ENCODE measurements around the gene NTRK2.

NTRK2 gene

GRCh38 chr9:85025638-85026037, 356.1 kb downstream of the NTRK2 start:
- H3K4me1 ChIP-seq (ENCODE audit: control insufficient read depth in 1 of 2, insufficient read depth in 2 of 2, low read length in 2 of 2), result no peaks in the 10 kb centered on the region
- H2AK5ac ChIP-seq (ENCODE audit: low read length), result no peak overlapping the region
- no peak overlapping the region for H2AFZ ChIP-seq (ENCODE audit: insufficient read depth, low read length, poor library complexity)
- no peaks in the 10 kb centered on the region for H3K36me3 ChIP-seq (ENCODE audit: control insufficient read depth in 1 of 2, insufficient read depth in 2 of 2, low read length in 2 of 2)
- H4K8ac ChIP-seq (ENCODE audit: low read depth, low read length), result no peak overlapping the region
- no peak overlapping the region for H2BK5ac ChIP-seq (ENCODE audit: low read depth, low read length, poor library complexity)
- H3K18ac ChIP-seq (ENCODE audit: low read length), result no peak overlapping the region
- H3K9ac ChIP-seq (ENCODE audit: low read length), result no peak overlapping the region
- H3K27ac ChIP-seq (ENCODE audit: low read depth, low read length), result no peak overlapping the region
- no peak overlapping the region for H3K14ac ChIP-seq (ENCODE audit: low read length)
- H4K12ac ChIP-seq (ENCODE audit: low read depth, low read length), result no peak overlapping the region
- H3K9me3 ChIP-seq (ENCODE audit: insufficient read depth, low read depth, low read length), result no peaks in the 10 kb centered on the region
- no peak for DNase-seq
- no peaks in the 10 kb centered on the region for H3K79me2 ChIP-seq (ENCODE audit: control insufficient read depth, insufficient read depth, low read length, poor library complexity)
- no peak overlapping the region for H3K23ac ChIP-seq (ENCODE audit: low read length)
- H4K91ac ChIP-seq (ENCODE audit: low read depth, low read length), result no peak overlapping the region
- no peak overlapping the region for H3K4me3 ChIP-seq (ENCODE audit: low read depth, low read length)
- H2BK12ac ChIP-seq (ENCODE audit: low read length), result no peak overlapping the region
- no peak overlapping the region for H3K4ac ChIP-seq (ENCODE audit: low read depth, low read length)
- no peak overlapping the region for H3K4me2 ChIP-seq (ENCODE audit: low read length)
- WGBS (ENCODE audit: extremely low coverage, insufficient coverage, insufficient read length), result no CpG with 5 or more reads among the region's 1 CpG
- no peaks in the 10 kb centered on the region for H3K27me3 ChIP-seq (ENCODE audit: insufficient read depth, low read length)
- H3K79me1 ChIP-seq (ENCODE audit: low read length), result no peaks in the 10 kb centered on the region
- no peak overlapping the region for H2BK120ac ChIP-seq (ENCODE audit: insufficient read depth, low read length, poor library complexity)

DNA sequence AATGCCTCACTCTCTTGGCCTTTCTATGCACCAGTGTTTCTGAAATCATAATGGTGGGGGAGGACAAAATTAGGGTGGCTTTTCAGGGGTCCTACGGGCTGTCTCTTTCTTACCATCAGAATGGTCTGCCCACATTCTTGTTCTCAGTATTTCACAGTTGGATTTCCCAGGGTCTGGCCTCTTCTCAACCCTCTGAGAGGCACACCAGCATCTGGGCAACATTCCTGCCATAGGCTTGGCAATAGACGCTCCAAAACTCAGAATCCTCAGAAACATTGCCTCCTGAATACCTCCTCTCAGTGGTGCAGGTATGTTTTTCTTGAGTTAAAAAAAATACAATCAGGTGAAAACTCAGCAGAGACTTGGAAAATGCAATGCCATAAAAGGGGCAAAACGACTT, 358.3 kb downstream of the NTRK2 start:
- no peak overlapping the region for H3K9ac ChIP-seq (ENCODE audit: low read length)
- H2BK120ac ChIP-seq (ENCODE audit: insufficient read depth, low read length, poor library complexity), result no peak overlapping the region
- H3K79me1 ChIP-seq (ENCODE audit: low read length), result no peaks in the 10 kb centered on the region
- H3K4me2 ChIP-seq (ENCODE audit: low read length), result no peak overlapping the region
- H2BK12ac ChIP-seq (ENCODE audit: low read length), result no peak overlapping the region
- no peak overlapping the region for H2AK5ac ChIP-seq (ENCODE audit: low read length)
- H3K27me3 ChIP-seq (ENCODE audit: insufficient read depth, low read length), result no peaks in the 10 kb centered on the region
- H2BK5ac ChIP-seq (ENCODE audit: low read depth, low read length, poor library complexity), result no peak overlapping the region
- no peak overlapping the region for H4K8ac ChIP-seq (ENCODE audit: low read depth, low read length)
- H4K12ac ChIP-seq (ENCODE audit: low read depth, low read length), result no peak overlapping the region
- H3K36me3 ChIP-seq (ENCODE audit: control insufficient read depth in 1 of 2, insufficient read depth in 2 of 2, low read length in 2 of 2), result no peaks in the 10 kb centered on the region
- H3K79me2 ChIP-seq (ENCODE audit: control insufficient read depth, insufficient read depth, low read length, poor library complexity), result no peaks in the 10 kb centered on the region
- H3K4me3 ChIP-seq (ENCODE audit: low read depth, low read length), result no peak overlapping the region
- H2AFZ ChIP-seq (ENCODE audit: insufficient read depth, low read length, poor library complexity), result no peak overlapping the region
- no peak overlapping the region for H4K91ac ChIP-seq (ENCODE audit: low read depth, low read length)
- H3K4ac ChIP-seq (ENCODE audit: low read depth, low read length), result no peak overlapping the region
- H3K4me1 ChIP-seq (ENCODE audit: control insufficient read depth in 1 of 2, insufficient read depth in 2 of 2, low read length in 2 of 2), result no peaks in the 10 kb centered on the region
- H3K23ac ChIP-seq (ENCODE audit: low read length), result no peak overlapping the region
- no peak overlapping the region for H3K18ac ChIP-seq (ENCODE audit: low read length)
- H3K27ac ChIP-seq (ENCODE audit: low read depth, low read length), result no peak overlapping the region
- no CpG with 5 or more reads among the region's 3 CpGs for WGBS (ENCODE audit: extremely low coverage, insufficient coverage, insufficient read length)
- no peak overlapping the region for H3K14ac ChIP-seq (ENCODE audit: low read length)
- H3K9me3 ChIP-seq (ENCODE audit: insufficient read depth, low read depth, low read length), result no peaks in the 10 kb centered on the region
- DNase-seq, result peak in 1 of 2 donors; percentile 56

DNA sequence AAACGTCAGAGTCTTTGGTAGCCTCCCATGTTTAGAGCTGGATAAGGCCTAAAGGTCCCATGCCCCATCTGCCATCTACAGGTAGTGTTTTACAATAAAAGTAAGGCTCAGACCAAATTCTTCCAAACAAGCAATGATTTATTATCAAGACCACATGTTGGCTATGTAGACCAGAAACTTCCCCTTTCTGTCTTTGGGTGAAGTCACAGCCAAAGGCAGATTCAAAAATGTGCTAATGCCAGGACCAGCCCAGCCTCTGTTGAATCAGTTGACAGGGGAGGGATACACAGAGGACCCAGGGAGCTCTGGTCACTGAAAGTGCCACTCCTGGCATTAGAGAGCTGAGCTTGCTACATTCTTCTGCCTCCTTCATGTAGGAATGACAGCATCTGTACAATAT, 360.8 kb downstream of the NTRK2 start:
- Histone ChIP-seq H2AK5ac (ENCODE audit: low read length) (no peak overlapping the region), H3K9ac (ENCODE audit: low read length) (no peak overlapping the region), H3K27me3 (ENCODE audit: insufficient read depth, low read length) (no peaks in the 10 kb centered on the region), H4K91ac (ENCODE audit: low read depth, low read length) (no peak overlapping the region), H3K27ac (ENCODE audit: low read depth, low read length) (no peak overlapping the region), H2AFZ (ENCODE audit: insufficient read depth, low read length, poor library complexity) (no peak overlapping the region), H3K14ac (ENCODE audit: low read length) (no peak overlapping the region), H3K4me1 (ENCODE audit: control insufficient read depth in 1 of 2, insufficient read depth in 2 of 2, low read length in 2 of 2) (no peaks in the 10 kb centered on the region), H3K36me3 (ENCODE audit: control insufficient read depth in 1 of 2, insufficient read depth in 2 of 2, low read length in 2 of 2) (no peaks in the 10 kb centered on the region), H3K18ac (ENCODE audit: low read length) (no peak overlapping the region), H3K9me3 (ENCODE audit: insufficient read depth, low read depth, low read length) (no peaks in the 10 kb centered on the region), H4K12ac (ENCODE audit: low read depth, low read length) (no peak overlapping the region), H3K4me3 (ENCODE audit: low read depth, low read length) (no peak overlapping the region), H3K4me2 (ENCODE audit: low read length) (no peak overlapping the region), H4K8ac (ENCODE audit: low read depth, low read length) (no peak overlapping the region), H2BK5ac (ENCODE audit: low read depth, low read length, poor library complexity) (no peak overlapping the region), H3K4ac (ENCODE audit: low read depth, low read length) (no peak overlapping the region), H3K79me2 (ENCODE audit: control insufficient read depth, insufficient read depth, low read length, poor library complexity) (no peaks in the 10 kb centered on the region), H3K79me1 (ENCODE audit: low read length) (no peaks in the 10 kb centered on the region), H2BK12ac (ENCODE audit: low read length) (no peak overlapping the region), H3K23ac (ENCODE audit: low read length) (no peak overlapping the region), H2BK120ac (ENCODE audit: insufficient read depth, low read length, poor library complexity) (no peak overlapping the region)
- DNase-seq, result no peak
- no CpG with 5 or more reads among the region's 1 CpG for WGBS (ENCODE audit: extremely low coverage, insufficient coverage, insufficient read length)

GRCh38 chr9:85036496-85036895, 367.0 kb downstream of the NTRK2 start:
- H3K18ac ChIP-seq (ENCODE audit: low read length), result no peak overlapping the region
- no peaks in the 10 kb centered on the region for H3K79me2 ChIP-seq (ENCODE audit: control insufficient read depth, insufficient read depth, low read length, poor library complexity)
- H3K36me3 ChIP-seq (ENCODE audit: control insufficient read depth in 1 of 2, insufficient read depth in 2 of 2, low read length in 2 of 2), result no peaks in the 10 kb centered on the region
- no peak for DNase-seq
- no peak overlapping the region for H3K4me2 ChIP-seq (ENCODE audit: low read length)
- no peak overlapping the region for H3K4me3 ChIP-seq (ENCODE audit: low read depth, low read length)
- no peaks in the 10 kb centered on the region for H3K27me3 ChIP-seq (ENCODE audit: insufficient read depth, low read length)
- no peak overlapping the region for H2BK12ac ChIP-seq (ENCODE audit: low read length)
- H2AK5ac ChIP-seq (ENCODE audit: low read length), result no peak overlapping the region
- no peak overlapping the region for H4K91ac ChIP-seq (ENCODE audit: low read depth, low read length)
- no peak overlapping the region for H3K27ac ChIP-seq (ENCODE audit: low read depth, low read length)
- H4K8ac ChIP-seq (ENCODE audit: low read depth, low read length), result no peak overlapping the region
- H3K79me1 ChIP-seq (ENCODE audit: low read length), result no peaks in the 10 kb centered on the region
- no peak overlapping the region for H3K23ac ChIP-seq (ENCODE audit: low read length)
- no peak overlapping the region for H2BK5ac ChIP-seq (ENCODE audit: low read depth, low read length, poor library complexity)
- H4K12ac ChIP-seq (ENCODE audit: low read depth, low read length), result no peak overlapping the region
- H2BK120ac ChIP-seq (ENCODE audit: insufficient read depth, low read length, poor library complexity), result no peak overlapping the region
- no CpG with 5 or more reads among the region's 2 CpGs for WGBS (ENCODE audit: extremely low coverage, insufficient coverage, insufficient read length)
- H3K9me3 ChIP-seq (ENCODE audit: insufficient read depth, low read depth, low read length), result no peaks in the 10 kb centered on the region
- H3K4ac ChIP-seq (ENCODE audit: low read depth, low read length), result no peak overlapping the region
- no peak overlapping the region for H2AFZ ChIP-seq (ENCODE audit: insufficient read depth, low read length, poor library complexity)
- no peak overlapping the region for H3K14ac ChIP-seq (ENCODE audit: low read length)
- no peaks in the 10 kb centered on the region for H3K4me1 ChIP-seq (ENCODE audit: control insufficient read depth in 1 of 2, insufficient read depth in 2 of 2, low read length in 2 of 2)
- no peak overlapping the region for H3K9ac ChIP-seq (ENCODE audit: low read length)

All from trophoblast cell (in vitro differentiated cells and primary cell).